ENCODE results near the gene THRSP.
"Not testable (repeated sequence)": the region's sequence is repeated elsewhere in the genome, so short reads cannot be mapped to it uniquely, and the experiment has no call there.

Gene THRSP

DNA sequence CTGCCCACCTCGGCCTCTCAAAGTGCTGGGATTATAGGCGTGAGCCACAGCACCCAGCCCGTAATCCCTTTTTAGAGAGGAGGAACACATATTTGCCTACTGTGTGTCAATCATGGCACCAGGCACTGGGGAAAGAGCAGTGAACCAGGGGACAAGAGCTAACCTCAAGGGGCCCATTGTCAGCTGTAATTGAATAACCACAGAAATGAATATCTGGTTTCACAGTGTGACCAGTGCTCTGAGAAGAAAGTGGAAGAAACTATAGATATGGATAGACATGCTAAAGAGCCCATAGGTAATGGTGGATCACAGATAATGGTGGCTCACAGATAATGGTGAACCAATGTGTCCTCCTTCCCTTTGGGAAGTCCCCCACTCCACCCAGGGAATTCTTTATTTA is 32.0 kb upstream of the THRSP start:
- Mint-ChIP-seq H3K27ac (no peak overlapping the region), H3K4me3 (no peak overlapping the region), H3K36me3 (ENCODE audit: insufficient read depth) (no peaks in the 10 kb centered on the region), H3K4me1 (ENCODE audit: low read depth in 2 of 2) (no peaks in the 10 kb centered on the region), H3K27me3 (peaks cover 0 to 9% of the 10 kb centered on the region in 2 donors), H3K9me3 (no peaks in the 10 kb centered on the region)
- DNase-seq, result no peak
- no peak for ATAC-seq (replicated peaks)

DNA sequence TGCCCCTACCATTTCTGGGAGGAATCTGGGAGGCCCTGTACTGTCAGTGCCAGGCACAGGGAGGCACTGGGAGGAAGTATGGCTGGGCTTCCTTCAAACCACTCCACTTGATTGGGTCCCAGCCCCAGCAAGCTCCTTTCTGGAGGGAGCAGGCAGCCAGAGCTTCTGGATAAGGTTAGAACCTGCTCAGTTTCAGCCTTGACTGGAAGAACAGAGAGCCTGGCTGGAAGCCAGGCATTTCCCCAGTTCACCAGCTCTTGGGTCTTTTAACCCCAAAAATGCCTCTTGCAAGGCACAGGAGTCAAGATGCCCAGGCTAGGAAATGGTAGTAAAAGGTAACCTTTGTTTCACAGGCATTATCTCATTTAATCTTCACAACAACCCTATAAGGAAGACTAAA is 31.6 kb upstream of the THRSP start:
- ATAC-seq (replicated peaks) (no peak), DNase-seq (no peak)
- no peak overlapping the region for H3K27ac Mint-ChIP-seq
- H3K27me3 Mint-ChIP-seq, result peaks cover 0 to 9% of the 10 kb centered on the region in 2 donors
- no peak overlapping the region for H3K4me3 Mint-ChIP-seq
- no peaks in the 10 kb centered on the region for H3K36me3 Mint-ChIP-seq (ENCODE audit: insufficient read depth)
- no peaks in the 10 kb centered on the region for H3K4me1 Mint-ChIP-seq (ENCODE audit: low read depth in 2 of 2)
- H3K9me3 Mint-ChIP-seq, result no peaks in the 10 kb centered on the region

DNA sequence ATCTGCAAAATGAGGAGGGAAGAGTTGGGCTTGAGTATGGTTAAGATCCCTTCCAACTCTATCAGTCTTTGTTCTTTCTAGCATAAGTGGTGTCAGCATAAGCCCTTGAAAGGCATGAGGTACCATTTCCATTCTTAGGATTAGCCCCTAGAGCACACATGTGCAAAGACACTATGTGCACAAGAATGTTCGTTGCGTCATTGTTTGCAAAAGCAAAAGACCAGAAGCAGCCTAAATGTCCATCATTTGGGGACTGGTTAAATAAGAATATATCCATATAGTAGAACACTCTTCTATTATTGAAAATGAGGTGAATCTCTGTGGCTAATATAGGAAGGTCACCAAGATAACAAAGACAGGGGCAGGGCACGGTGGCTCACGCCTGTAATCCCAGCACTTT is 30.6 kb upstream of the THRSP start:
- ATAC-seq (replicated peaks) (no peak), DNase-seq (no peak)
- no peaks in the 10 kb centered on the region for H3K9me3 Mint-ChIP-seq
- H3K27me3 Mint-ChIP-seq, result peaks cover 0 to 9% of the 10 kb centered on the region in 2 donors
- H3K27ac Mint-ChIP-seq, result no peak overlapping the region
- no peak overlapping the region for H3K4me3 Mint-ChIP-seq
- H3K36me3 Mint-ChIP-seq (ENCODE audit: insufficient read depth), result no peaks in the 10 kb centered on the region
- H3K4me1 Mint-ChIP-seq (ENCODE audit: low read depth in 2 of 2), result no peaks in the 10 kb centered on the region

DNA sequence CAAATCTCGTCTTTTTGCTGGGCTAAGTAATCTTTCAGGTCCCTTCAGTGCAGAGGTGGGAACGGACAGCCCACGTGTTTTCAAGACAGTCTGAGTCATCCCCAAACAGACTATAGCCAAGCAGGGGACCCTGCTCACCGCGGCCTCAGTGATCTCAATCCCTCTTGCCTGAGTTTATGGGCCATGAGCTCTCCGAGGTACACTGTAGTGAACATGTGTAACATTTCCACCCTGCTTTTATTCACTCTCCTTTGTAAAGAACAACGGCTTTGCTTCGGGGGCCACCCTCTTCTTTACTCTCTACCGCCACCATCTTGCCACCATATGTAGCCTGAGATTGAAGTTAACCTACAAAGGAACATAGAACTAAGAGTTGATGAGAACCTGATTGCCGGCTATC is 29.0 kb upstream of the THRSP start:
- no peak for DNase-seq
- H3K4me3 Mint-ChIP-seq, result no peak overlapping the region
- no peak overlapping the region for H3K27ac Mint-ChIP-seq
- H3K9me3 Mint-ChIP-seq, result no peaks in the 10 kb centered on the region
- H3K27me3 Mint-ChIP-seq, result peaks cover 0 to 9% of the 10 kb centered on the region in 2 donors
- ATAC-seq (replicated peaks), result no peak
- no peaks in the 10 kb centered on the region for H3K36me3 Mint-ChIP-seq (ENCODE audit: insufficient read depth)
- H3K4me1 Mint-ChIP-seq (ENCODE audit: low read depth in 2 of 2), result peaks cover 0 to 2% of the 10 kb centered on the region in 2 donors

DNA sequence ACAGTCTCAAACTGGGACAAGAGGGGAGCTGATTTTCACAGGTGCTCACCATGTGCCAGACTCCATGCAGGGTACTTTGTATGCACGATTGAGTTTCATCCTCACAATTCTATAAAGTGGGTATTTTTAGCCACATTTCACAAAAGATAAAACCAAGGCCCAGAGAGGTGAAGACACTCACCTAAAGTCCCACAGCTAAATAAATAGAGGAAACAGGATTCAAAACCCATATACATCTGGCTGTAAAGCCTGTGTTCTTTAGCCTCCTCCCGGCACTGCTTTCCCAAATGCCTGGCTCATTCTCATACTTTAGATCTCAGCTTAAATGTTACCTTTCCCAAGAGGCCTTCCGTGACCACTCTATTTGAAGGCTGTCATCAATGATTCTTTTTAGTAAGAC is 27.3 kb upstream of the THRSP start:
- H3K27me3 Mint-ChIP-seq, result peaks cover 0 to 9% of the 10 kb centered on the region in 2 donors
- no peaks in the 10 kb centered on the region for H3K9me3 Mint-ChIP-seq
- ATAC-seq (replicated peaks), result no peak
- H3K36me3 Mint-ChIP-seq (ENCODE audit: insufficient read depth), result no peaks in the 10 kb centered on the region
- no peak for DNase-seq
- no peak overlapping the region for H3K27ac Mint-ChIP-seq
- no peak overlapping the region for H3K4me3 Mint-ChIP-seq
- peaks cover 8 to 11% of the 10 kb centered on the region in 2 donors for H3K4me1 Mint-ChIP-seq (ENCODE audit: low read depth in 2 of 2)

DNA sequence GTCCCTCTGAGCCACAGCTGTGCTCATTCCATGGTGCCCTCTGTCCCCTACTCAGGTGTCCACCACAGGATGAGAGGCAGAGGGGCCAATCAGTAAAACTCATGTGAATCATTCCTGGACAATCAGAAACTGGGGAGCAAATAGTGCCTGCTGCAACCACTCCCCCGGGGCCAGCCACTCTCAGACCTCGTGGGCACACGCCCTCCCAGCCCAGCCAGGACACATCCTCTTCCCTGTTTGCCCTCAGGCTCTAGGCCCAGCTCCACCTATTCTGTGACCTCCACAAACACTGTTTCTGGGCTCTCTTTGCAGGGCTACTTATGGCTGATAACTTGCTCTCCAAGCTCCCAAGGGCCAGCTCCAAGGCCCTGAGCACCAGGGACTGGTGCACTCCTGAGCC is 26.6 kb upstream of the THRSP start:
- Mint-ChIP-seq H3K9me3 (no peaks in the 10 kb centered on the region), H3K4me3 (no peak overlapping the region), H3K27ac (no peak overlapping the region), H3K27me3 (peaks cover 0 to 9% of the 10 kb centered on the region in 2 donors), H3K36me3 (ENCODE audit: insufficient read depth) (no peaks in the 10 kb centered on the region), H3K4me1 (ENCODE audit: low read depth in 2 of 2) (peaks cover 9 to 11% of the 10 kb centered on the region in 2 donors)
- DNase-seq (no peak), ATAC-seq (replicated peaks) (no peak)

DNA sequence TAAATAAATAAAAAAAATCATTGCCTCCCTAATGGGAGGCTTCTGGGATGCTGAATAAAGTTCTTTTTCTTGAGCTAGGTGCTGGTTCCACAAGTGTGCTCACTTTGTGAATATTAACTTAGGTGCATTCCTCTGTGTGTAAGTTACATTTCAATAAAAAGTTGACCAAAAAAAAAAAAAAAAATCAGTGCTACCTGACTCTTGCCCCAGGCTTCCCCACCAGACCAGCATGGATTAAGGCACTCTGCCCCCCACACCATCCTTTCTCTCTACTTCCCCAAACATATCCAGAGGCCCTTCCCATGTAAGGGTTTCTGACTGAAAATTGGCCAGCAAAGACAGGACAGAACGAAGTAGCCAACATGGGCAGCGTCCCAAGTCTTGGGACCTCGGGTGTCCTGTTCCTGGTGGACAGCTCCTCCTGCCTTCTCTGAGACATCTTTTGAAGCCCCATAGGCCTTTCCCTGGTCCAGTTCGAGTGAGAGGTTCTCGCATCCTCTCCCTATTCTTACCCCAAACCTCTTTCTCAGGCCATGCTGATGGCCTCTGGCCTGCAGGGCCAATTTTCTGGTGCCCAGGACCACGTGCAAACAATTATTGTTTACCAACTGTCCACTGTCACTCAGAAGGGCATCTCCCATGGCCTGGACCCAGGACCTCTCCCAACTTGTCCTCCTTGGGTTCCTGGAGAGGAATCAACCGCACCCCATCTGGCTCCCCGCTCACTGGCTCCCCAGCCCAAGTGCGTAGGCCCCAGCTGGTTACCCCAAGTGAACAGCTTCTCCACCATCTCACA is 25.6 kb upstream of the THRSP start:
- peaks cover 9 to 11% of the 10 kb centered on the region in 2 donors for H3K4me1 Mint-ChIP-seq (ENCODE audit: low read depth in 2 of 2)
- H3K9me3 Mint-ChIP-seq, result no peaks in the 10 kb centered on the region
- ATAC-seq (replicated peaks) (no peak), DNase-seq (no peak)
- no peak overlapping the region for H3K27ac Mint-ChIP-seq
- H3K36me3 Mint-ChIP-seq (ENCODE audit: insufficient read depth), result no peaks in the 10 kb centered on the region
- peaks cover 0 to 9% of the 10 kb centered on the region in 2 donors for H3K27me3 Mint-ChIP-seq
- no peak overlapping the region for H3K4me3 Mint-ChIP-seq

DNA sequence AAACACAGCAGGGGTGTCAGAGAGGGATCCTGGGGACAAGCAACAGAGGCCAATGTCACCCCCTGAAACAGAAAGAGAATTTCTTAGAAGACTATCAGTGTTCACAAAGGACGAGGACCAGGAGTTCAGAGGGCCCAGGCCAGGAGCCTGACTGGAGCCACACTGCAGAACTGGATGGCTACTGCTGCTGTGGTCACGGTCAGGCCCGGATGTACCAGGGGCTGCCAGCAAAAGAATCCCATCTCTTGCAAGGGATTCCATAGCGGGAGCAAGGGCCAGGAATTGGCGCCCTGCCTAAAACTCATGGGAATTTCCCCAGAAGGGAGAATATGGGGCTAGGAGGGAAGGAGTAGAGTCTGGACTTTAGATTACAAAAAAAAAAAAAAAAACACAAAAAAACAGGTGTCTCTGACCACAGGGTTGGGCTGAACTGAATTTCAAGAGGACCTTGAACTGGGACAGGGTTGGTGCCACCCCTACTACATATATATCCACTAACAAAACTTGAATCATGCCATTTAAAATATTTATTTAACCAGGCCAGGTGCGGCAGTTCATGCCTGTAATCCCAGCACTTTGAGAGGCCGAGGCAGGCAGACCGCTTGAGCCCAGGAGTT is 24.9 kb upstream of the THRSP start:
- peaks cover 9 to 11% of the 10 kb centered on the region in 2 donors for H3K4me1 Mint-ChIP-seq (ENCODE audit: low read depth in 2 of 2)
- H3K9me3 Mint-ChIP-seq, result no peaks in the 10 kb centered on the region
- H3K27me3 Mint-ChIP-seq, result peaks cover 0 to 9% of the 10 kb centered on the region in 2 donors
- no peaks in the 10 kb centered on the region for H3K36me3 Mint-ChIP-seq (ENCODE audit: insufficient read depth)
- ATAC-seq (replicated peaks) (no peak), DNase-seq (no peak)
- H3K4me3 Mint-ChIP-seq, result no peak overlapping the region
- peak overlapping the region in 1 of 2 donors; percentile 13 for H3K27ac Mint-ChIP-seq

DNA sequence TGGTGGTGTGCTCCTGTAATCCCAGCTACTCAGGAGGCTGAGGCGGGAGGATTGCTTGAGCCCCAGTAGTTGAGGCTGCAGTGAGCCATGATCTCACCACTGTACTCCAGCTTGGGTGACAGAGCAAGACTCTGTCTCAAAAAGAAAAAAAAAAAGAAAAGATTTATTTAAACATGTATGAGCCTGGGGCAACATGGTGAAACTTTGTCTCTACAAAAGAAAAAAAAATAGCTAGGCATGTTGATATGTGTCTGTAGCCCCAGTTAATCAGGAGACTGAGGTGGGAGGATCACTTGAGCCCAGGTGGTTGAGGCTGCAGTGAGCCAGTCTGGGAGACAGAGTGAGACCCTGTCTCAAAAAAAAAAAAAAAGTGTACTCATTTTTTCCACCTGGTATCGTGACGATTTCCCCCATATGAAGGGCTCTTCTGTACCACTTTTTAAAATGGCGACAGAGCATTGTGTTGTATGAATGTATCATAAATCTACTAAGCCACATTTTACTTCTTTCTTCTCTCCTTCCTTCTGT is 24.2 kb upstream of the THRSP start:
- no peak for ATAC-seq (replicated peaks)
- Mint-ChIP-seq H3K4me3 (peak overlapping the region; percentile 36 to 51), H3K27ac (peak overlapping the region; percentile 59 to 61), H3K27me3 (peaks cover 0 to 7% of the 10 kb centered on the region in 2 donors), H3K9me3 (no peaks in the 10 kb centered on the region), H3K36me3 (ENCODE audit: insufficient read depth) (no peaks in the 10 kb centered on the region), H3K4me1 (ENCODE audit: low read depth in 2 of 2) (peaks cover 9 to 11% of the 10 kb centered on the region in 2 donors)
- DNase-seq, result no peak

DNA sequence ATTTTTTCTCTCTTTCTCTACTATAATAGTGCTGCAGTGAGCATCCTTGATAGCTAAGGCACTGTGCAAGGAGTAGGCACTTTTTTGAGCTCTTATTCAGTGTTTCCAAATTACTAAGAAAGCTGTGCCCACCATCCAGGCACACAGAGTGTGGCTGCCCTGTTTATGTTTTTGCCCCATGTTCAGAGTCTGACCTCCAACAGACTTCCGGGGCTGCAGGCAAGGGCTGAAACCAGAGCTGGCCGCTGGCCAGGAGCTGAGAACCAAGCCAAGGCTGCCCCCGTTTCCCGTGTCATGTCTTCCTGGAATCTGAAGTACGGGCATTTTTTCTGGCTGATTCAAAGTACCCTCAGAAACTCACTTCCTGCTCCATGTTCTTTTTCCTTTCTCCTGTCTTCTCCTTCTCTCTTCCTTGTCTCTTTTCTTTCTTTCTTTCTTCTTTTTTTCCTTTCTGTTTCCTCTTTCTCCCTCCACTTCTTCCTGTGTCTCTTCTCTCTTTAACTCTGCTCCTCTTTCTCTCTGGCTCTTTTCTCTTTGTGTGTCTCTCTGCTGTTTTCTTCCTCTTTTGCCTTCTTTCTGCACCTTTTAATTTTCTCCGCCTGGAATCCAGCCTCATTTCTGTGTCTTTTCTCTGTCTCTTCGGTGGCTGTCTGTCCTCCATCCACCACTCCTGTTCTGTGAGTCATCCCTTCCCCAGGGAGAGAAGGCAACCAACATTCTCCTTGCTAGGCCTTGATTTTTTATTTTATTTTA is 23.6 kb upstream of the THRSP start:
- Mint-ChIP-seq H3K9me3 (no peaks in the 10 kb centered on the region), H3K4me3 (peak overlapping the region; percentile 36 to 51), H3K27me3 (peaks cover 0 to under 1% of the 10 kb centered on the region in 2 donors), H3K4me1 (ENCODE audit: low read depth in 2 of 2) (peaks cover 9 to 11% of the 10 kb centered on the region in 2 donors), H3K36me3 (ENCODE audit: insufficient read depth) (no peaks in the 10 kb centered on the region), H3K27ac (peak overlapping the region; percentile 59 to 61)
- DNase-seq, result no peak
- ATAC-seq (replicated peaks), result peak; percentile 43

DNA sequence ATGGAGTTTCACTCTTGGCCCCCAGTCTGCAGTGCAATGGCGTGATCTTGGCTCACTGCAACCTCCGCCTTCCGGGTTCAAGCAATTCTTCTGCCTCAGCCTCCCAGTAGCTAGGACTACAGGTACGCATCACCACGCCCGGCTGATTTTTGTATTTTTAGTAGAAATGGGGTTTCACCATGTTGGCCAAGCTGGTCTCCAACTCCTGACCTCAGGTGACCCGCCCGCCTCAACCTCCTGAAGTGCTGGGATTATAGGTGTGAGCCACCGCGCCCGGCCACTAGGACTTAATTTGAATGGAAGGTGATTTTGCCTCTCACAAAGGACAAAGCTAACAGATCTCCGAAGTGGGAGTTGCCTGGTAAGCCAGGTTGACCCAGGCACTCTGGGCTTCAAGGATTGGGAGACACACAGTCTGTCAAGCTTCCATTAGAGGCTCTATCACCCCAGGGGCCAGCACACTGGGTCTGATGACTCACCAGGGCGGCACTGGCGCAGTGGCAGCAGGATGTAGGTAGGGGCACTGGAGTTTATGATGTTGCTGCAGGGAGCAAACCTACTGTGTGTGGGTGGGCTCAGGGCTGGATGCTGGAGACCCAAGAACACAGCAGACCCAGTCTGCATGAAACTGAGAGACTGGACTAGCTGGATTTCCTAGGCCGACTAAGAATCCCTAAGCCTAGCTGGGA is 22.8 kb upstream of the THRSP start:
- ATAC-seq (replicated peaks), result no peak
- Mint-ChIP-seq H3K27ac (peak overlapping the region; percentile 59 to 61), H3K4me3 (peak overlapping the region in 1 of 2 donors; percentile 51), H3K27me3 (no peaks in the 10 kb centered on the region), H3K4me1 (ENCODE audit: low read depth in 2 of 2) (peaks cover 12 to 14% of the 10 kb centered on the region in 2 donors), H3K36me3 (ENCODE audit: insufficient read depth) (no peaks in the 10 kb centered on the region), H3K9me3 (no peaks in the 10 kb centered on the region)
- DNase-seq, result no peak

DNA sequence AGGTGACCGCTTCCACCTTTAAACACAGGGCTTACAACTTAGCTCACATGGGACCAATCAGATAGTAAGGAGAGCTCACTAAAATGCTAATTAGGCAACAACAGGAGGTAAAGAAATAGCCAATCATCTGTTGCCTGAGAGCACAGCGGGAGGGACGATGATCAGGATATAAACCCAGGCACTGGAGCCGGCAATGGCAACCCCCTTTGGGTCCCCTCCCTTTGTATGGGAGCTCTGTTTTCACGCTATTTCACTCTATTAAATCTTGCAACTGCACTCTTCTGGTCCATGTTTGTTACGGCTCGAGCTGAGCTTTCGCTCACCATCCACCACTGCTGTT is 22.3 kb upstream of the THRSP start:
- H3K36me3 Mint-ChIP-seq (ENCODE audit: insufficient read depth); H3K9me3 Mint-ChIP-seq; H3K4me3 Mint-ChIP-seq; DNase-seq; H3K27me3 Mint-ChIP-seq; ATAC-seq (replicated peaks): not testable (repeated sequence)
- peaks cover 17 to 18% of the 10 kb centered on the region in 2 donors for H3K4me1 Mint-ChIP-seq (ENCODE audit: low read depth in 2 of 2)
- H3K27ac Mint-ChIP-seq, result peak overlapping the region in 1 of 2 donors; percentile 4

DNA sequence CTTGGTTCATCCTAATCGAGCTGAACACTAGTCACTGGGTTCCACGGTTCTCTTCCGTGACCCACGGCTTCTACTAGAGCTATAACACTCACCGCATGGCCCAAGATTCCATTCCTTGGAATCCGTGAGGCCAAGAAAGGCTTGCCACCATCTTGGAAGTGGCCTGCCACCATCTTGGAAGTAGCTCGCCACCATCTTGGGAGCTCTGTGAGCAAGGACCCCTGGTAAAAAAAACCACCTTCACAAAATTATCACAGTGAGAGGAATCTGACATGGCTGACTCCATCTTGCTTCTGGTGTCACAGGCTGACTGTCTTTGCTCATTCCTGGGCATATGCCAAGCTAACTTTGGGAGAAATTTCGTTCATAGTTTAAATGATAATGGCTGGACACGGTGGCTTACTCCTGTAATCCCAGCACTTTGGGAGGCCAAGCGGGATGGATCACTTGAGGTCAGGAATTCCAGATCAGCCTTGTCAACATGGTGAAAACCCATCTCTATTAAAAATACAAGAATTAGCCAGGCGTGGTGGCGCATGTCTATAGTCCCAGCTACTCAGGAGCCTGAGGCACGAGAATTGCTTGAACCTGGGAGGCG is 21.7 kb upstream of the THRSP start:
- ATAC-seq (replicated peaks) (no peak), DNase-seq (no peak)
- no peaks in the 10 kb centered on the region for H3K36me3 Mint-ChIP-seq (ENCODE audit: insufficient read depth)
- peaks cover 17 to 19% of the 10 kb centered on the region in 2 donors for H3K4me1 Mint-ChIP-seq (ENCODE audit: low read depth in 2 of 2)
- peak overlapping the region in 1 of 2 donors; percentile 4 for H3K27ac Mint-ChIP-seq
- H3K27me3 Mint-ChIP-seq, result no peaks in the 10 kb centered on the region
- no peaks in the 10 kb centered on the region for H3K9me3 Mint-ChIP-seq
- H3K4me3 Mint-ChIP-seq, result no peak overlapping the region

Data from effector memory CD8-positive, alpha-beta T cell (primary cell).